ENCODE data around the gene HOXD9. TPM values are rescaled to one million over a fixed set of nuclear protein-coding genes. Genes with fewer than 3 reads are reported as not detected.

The HOXD9 gene
- total RNA-seq, 1 donor from 2014 or later, result not detected

DNA sequence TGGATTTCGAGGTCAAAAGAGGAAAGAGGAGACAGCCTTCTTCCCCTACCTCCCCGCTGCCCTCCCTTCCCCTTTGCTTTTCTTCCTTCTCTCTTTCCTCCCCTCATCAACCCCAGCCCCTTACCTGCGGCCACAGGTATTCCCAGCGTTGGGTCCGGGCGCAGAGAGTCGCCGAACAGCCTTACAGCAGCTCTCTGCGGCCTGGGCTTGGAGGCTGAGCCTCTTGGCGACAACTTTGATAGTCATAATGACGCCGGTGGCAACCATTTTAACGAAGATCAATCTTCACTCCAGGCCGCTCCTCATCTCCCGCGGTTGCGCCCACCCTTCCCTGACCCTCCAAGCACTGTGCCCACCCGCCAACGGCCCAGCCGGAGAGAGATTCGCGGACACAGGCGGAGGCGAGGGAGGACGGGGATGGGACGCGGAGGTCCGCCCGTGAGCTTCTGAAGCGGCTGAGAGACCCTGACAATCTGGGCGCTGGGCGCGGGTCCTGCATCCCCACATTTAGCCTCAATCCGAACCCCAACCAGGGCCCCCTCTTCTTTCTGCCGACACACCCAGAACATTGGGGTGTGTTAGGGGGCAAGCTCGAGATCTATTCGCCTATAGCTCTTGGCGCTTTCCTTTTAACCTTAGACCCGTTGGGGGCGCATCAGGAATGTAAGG, 37.3 kb upstream of the HOXD9 start:
- no peak for FAIRE-seq

DNA sequence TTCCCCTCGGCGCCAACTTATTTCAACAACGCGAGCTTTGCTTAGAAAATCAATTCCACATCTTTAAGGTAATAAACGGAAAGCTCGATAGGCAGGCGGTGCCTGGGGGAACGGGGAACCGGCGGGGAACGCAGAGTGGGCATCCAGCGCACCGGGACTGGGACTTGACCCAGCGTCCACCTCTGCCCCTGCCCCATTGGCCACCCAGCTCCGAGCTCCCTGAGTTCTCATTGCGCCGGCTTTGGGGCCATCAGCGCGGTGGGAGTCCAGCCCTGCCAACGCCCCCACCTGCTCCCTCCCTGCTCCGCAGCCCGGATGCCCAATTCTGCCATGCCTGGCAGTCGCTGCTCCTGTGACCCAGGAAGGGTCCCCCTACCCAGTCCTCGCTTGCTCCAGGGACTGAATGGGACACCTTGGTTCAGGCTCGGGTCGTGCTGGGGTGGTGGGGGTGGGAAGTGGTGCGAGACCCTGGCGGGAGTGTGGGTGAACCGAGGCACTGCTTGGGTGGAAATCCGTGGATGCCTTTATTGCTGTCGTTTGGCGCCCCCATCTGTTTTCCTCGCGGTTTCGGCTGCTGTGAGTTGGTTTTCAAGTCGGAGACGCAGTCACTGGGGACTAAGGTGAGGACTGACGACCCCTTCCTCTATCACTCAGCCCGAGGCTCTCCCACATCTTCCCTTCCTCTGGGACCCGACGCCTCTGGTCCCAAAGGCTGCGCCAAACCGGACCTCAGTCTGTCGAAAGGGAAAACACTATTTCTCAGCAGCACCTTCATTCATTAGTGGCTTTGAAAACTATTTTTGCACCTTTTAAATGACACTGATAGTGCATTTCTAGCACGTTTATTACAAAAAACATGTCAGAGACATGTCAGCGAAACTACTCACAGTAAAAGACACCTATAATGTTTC, 36.4 kb upstream of the HOXD9 start:
- DNase-seq (ENCODE audit: low spot score in 2 of 2) (peak in 1 of 2 donors; percentile 72), FAIRE-seq (no peak)

More for the DNA sequence above, 37.3 kb upstream of the HOXD9 start:
- no peak for DNase-seq (ENCODE audit: low spot score in 2 of 2)

DNA sequence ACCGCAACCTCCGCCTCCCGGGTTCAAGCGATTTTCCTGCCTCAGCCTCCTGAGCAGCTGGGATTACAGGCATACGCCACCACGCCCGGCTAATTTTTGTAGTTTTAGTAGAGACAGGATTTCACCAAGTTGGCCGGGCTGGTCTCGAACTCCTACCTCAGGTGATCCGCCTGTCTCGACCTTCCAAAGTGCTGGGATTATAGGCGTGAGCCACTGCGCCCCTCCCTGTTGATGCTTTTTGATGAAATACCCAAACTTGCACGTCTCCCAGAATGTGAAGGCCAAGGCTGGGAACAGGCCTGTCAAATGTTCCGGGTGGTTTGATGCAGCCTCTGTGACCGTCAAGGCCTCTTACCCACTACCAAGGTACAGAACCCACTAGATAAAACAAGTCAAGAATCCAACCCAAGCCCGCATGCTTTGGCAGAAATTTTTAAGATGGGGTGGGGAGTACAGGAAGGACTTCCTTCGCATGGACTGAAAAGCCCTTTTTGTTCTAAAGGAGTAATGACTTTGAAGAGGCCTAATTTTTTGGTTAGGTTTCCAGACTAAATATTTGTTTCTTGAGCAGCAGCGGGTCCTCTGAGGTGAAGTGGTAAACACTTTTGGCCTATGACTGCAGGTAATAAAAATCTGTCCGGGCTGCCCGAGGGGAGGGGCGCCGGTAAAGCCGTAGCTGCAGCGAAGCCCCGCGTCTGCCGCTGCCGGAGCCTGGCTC, 35.0 kb upstream of the HOXD9 start:
- DNase-seq (ENCODE audit: low spot score in 2 of 2), result no peak
- FAIRE-seq, result no peak

DNA sequence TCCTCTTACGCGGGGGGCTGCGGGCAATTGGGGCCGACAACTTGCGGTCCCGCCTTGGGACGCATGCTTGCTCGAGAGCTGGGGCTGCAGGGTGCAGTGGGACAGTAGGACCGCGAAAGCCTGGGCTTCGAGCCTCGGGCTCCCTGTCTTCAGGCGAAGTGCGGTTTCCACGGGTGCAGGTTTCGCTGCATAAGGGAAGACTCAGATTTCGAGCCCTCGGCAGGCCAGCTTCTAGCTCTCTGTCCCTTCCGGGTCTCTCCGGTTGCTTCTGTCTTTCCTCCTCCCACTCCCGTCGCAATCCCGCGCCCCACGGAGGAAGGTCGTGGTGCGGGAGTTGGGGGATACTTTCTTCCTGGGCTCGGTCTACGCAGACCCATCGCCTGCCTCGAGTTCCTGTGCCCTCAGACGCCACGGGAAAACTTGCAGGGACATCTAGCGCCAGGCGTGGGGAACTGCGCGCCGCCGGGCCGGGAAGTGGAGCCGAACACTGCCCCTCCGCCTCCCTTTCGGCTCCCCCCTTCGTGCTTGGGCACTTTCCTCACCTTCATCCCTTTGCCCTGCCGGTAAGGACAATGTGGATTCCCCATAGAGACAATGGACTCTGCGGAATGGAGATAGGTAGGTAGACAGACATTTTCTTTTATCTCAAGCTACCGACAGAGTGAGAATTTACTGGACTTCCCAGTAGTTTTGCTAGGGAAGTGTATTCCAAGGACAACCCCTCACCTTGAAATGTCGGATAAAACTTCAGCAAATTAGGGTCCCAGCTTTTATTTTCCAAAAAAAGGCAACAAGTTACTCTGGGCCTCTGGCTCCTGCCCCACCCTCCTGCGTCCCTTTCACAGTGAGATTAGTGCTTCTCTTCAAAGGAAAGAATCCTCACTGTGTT, 34.2 kb upstream of the HOXD9 start:
- DNase-seq (ENCODE audit: low spot score in 2 of 2) (peak in 1 of 2 donors; percentile 62), FAIRE-seq (no peak)

DNA sequence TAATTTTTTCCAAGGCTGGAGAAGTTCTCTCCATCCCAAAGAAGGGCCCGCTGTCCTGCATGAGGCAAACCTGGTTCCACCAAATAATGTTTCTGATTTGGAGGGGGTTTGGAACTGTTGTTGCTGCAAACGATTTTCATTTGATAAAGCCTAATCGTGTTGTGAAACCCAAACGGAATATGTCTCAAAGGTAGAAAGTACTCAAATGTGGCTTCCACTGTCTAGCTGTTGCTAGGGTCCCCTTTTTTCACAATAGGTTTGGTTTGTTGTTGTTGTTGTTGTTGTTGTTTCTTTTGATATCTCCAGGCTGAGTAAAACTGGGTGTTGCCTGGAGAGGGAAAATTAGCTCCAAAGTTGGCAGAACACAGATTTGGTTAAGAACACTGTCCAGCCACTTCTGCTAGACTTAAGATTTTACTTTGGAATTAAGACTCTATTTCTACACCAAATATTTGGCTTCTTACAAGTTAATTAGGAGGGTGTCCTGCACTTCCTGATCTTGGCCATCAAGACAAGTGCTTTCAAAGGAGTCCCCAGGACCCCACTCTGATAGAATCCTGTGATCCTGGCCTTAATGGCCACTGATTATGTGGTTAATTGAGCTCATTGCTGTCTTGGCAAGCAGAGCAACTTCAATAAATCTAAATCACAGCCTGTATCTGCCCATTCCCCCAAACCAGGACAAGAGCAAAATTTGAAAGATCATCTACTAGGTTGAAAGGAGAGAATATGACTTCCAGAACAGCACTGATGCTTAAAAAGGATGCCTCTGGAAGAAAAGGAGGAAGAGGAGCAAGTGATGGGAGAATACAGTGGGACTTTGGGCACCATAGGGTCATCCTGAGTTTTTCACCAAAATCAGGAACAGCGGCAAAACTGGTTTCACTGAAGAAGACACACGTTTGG, 33.3 kb upstream of the HOXD9 start:
- DNase-seq (ENCODE audit: low spot score in 2 of 2) (no peak), FAIRE-seq (no peak)

DNA sequence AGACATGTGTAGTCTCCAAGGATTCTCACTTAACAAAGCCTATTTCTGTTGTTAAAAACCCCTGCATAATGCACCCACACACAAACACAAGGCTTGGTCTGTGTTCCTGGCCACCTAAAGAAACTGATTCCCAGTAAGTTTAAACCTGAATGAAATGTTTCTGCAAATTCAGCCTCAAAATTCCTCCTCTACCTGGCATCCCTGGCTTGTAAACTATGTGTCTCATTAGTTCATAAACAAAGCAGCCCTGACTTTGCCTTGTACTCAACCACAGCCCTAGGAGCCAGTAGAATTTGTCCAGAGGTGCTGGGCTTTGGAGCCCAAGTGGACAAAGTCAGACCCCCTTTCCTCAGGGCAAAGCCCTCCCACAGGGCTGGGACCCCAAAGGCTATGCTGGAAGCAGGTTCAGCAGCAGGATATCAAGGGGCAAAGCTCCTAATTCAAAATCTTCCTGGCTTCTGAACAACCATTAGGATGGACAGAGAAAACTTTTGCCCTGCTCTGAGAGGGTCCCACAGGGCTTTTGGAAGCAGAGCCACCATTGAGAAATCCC, 32.6 kb upstream of the HOXD9 start:
- DNase-seq (ENCODE audit: low spot score in 2 of 2), result no peak

DNA sequence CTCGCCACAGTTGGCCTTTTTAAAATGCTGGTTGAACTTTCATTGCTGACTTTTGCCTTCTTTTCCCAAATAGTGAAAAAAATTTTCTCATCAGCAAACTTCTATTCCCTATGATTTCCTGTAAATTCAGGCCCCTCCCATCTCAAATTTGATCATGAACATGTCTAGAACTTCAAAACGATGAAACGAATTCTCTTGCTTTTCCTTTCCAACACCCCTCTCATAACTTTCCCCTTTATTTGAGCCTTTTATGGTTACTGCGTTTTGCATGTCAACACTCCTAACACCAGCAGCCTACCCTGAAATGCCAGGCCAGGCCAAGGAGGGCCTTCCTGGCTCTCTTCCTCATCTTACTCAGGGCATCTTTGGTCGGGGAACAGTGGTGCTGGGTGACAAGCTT, 31.7 kb upstream of the HOXD9 start:
- no peak for FAIRE-seq
- no peak for DNase-seq (ENCODE audit: low spot score in 2 of 2)

More for the DNA sequence above, 32.6 kb upstream of the HOXD9 start:
- no peak for FAIRE-seq

DNA sequence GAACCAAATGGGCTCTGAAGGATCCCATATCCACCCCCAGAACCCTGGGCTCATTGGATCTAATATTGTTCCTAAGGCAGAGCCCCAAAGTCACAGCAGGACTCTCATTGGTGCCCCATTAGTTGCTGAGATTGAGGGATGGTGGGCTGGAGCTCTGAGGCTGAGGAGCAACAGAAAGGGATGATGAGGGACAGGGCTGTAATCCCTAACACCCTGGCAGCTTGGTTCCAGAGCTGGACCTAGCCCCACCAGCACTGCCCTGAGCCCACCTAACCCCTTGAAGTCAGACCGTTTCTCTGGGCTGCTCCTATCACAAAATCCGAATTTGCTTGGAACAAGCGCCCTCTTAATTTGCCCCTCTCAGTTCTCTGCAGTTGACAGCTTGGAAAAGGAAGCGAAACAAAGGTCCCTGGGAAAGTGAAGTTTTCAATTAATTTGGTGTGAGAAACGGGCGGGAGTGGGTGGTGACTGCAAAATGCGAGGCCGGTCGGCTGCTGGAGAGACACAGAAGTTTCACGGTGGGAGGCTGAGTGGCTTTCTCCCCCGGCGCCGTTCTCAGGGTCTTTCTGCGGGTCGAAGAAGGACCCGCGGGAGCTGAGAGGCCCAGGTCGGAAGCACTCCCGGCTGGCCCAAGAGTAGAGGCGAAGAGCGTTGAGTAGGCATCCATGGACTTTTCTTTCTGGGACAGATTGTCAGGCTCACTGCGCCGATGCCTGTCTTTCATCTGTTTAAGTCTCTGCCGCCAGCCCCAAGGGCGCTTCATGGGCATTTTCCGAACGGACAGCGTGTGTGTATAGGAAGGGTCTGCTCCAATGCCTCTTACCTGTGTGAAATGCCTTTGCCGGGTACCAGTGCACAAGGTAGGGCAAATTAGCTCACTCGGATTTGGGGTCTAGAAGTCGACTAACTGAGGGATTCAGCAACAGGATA, 30.9 kb upstream of the HOXD9 start:
- no peak for DNase-seq (ENCODE audit: low spot score in 2 of 2)

DNA sequence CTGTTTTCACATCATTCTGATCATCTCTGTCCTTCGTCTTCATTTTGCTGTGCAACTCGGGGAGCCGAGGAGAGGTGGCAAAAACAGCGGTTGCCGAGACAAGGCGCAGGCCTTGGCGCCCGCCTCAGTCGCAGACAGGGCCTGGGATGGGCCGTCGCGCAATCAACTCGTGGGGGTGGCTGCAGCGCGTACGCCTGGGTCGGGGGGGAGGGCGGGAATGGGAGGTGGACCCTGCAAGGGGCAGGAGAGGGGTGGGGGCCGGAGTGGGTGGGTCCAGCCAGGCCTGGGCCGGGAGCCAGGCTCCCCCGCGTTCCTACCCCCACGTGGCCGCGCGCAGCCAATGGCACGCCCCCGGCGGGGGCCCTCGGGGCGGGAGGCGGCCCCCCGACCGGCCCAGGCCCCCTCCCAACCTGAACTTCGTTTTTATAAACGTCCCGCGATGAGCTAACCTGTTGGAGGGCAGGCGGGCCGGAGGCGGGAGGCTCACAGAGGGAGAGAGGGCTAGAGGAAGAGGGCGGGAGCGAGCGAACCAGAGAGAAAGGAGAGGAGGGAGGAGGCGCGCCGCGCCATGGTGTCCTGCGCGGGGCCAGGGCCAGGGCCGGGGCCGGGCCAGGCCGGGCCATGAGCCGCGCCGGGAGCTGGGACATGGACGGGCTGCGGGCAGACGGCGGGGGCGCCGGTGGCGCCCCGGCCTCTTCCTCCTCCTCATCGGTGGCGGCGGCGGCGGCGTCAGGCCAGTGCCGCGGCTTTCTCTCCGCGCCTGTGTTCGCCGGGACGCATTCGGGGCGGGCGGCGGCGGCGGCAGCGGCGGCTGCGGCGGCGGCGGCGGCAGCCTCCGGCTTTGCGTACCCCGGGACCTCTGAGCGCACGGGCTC, 30.0 kb upstream of the HOXD9 start, which contains the start of gene HOXD13:
Gene HOXD13, plus strand, starts transcription at position 452 of the 875 bp plus-strand sequence. Its CDS starts 170 bp downstream, at position 622.
- FAIRE-seq (no peak), DNase-seq (ENCODE audit: low spot score in 2 of 2) (no peak)

More for the DNA sequence above, 30.9 kb upstream of the HOXD9 start:
- FAIRE-seq, result no peak

DNA sequence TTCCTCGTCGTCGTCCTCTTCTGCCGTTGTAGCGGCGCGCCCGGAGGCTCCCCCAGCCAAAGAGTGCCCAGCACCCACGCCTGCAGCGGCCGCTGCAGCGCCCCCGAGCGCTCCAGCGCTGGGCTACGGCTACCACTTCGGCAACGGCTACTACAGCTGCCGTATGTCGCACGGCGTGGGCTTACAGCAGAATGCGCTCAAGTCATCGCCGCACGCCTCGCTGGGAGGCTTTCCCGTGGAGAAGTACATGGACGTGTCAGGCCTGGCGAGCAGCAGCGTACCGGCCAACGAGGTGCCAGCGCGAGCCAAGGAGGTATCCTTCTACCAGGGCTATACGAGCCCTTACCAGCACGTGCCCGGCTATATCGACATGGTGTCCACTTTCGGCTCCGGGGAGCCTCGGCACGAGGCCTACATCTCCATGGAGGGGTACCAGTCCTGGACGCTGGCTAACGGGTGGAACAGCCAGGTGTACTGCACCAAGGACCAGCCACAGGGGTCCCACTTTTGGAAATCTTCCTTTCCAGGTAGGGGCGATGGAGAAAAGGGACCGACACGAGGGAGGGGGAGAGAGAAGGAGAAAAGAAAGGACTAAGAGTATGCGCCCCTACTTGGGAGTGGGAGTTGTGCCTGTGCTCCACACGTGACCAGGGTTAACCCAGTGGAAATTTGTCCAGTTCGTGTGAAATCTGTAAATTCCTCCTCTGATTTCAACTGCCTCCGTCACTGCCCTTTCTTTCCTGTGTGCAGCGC, 29.2 kb upstream of the HOXD9 start:
- DNase-seq (ENCODE audit: low spot score in 2 of 2) (no peak), FAIRE-seq (no peak)

DNA sequence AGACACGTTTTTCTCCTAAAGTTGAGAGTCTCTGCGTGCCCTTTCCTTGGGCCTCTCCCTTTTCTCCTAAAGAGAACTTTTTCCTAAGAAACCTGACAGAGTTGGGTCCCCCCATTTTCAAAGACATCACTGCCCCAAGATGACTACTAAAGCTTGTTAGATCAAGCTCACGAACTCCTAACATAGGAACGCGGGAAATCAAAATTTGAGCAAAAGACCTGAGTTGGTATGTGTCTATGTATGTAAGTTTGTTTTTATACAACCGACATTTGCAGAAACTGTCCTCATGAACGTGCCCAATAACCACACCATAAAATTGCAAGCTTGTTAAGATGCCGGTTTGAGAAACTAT, 28.6 kb upstream of the HOXD9 start:
- FAIRE-seq, result no peak

DNA sequence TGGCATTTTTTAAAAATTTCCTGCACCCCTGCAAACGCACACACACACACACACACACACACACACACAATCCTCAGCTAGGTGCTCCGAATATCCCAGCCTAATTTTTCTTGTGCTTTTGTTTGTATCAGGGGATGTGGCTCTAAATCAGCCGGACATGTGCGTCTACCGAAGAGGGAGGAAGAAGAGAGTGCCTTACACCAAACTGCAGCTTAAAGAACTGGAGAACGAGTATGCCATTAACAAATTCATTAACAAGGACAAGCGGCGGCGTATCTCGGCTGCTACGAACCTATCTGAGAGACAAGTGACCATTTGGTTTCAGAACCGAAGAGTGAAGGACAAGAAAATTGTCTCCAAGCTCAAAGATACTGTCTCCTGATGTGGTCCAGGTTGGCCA, 28.2 kb upstream of the HOXD9 start:
- FAIRE-seq, result no peak
- DNase-seq (ENCODE audit: low spot score in 2 of 2), result no peak

More for the DNA sequence above, 28.6 kb upstream of the HOXD9 start:
- DNase-seq (ENCODE audit: low spot score in 2 of 2), result no peak

DNA sequence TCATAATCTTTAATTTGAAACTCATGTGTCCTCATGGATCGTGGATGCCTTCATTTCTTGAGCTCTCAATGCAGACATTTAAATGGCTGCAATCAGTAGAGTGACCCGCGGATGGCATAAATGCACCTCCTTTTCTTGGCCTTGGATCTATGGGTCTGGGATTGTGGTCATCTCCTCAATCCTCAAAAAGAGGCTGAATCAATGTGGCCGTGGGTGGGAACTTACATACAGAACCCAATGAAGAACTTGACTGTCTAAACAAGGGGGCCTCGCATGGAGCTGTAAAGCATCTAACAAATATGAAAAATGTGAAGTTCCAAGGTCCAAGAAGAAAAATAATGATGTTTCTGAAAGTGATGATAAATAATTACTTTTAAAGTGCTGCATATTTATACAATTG, 27.1 kb upstream of the HOXD9 start:
- DNase-seq (ENCODE audit: low spot score in 2 of 2) (no peak), FAIRE-seq (no peak)

DNA sequence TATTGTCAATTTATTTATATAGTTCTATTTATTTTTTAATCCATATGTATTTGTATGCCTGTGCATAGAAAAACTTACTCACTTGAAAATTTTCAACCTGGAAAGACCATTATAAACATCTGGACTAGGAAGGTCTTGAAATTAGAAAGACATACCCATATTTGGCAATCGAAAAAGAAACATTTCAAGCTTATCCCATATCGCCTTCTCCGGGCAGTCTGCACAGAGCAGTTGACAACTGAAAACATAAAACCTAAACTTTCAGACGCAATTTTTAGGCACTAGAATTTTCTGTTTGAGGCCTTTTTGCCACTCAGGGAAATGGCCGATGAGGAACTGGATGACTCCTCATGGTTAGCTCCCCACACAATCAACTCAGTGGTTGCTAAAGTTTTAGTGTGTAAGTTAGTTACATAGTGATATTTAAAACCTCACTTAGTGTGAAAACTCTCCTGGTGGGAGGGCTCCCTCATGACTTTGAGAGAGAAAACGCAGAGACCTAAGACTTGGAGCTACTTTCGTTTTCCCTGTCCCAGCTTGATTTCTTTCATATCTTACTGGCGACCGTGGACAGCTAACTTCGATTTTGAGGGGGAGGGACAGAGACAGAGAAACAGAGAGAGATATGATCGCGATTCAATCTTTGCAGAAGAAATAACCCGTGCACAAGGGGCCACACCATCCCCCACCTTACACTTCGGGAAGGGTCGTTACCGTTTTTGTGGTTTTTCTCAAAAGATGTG, 26.1 kb upstream of the HOXD9 start:
- FAIRE-seq (no peak), DNase-seq (ENCODE audit: low spot score in 2 of 2) (no peak)
